Thyroid gland (tissue), 4 donors: ENCODE data around the gene ENPP3.

Source experiments
- CTCF ChIP-seq, 6 experiments: fragments of 200-600 bp in 3 of 6; fragments of 450-650 bp in 3 of 6; sonication (generic) in 3 of 6; IDR thresholded peaks; one replicate each; pipeline ENCODE4 v1.5.1; 2016 to 2019; ENCODE audit warnings: antibody characterized with exemption in 6 of 6, mild to moderate bottlenecking in 2 of 6, inconsistent platforms in 1 of 6, moderate library complexity in 1 of 6
- POLR2A ChIP-seq, 2 donors: fragments of 450-650 bp; IDR thresholded peaks; one replicate each; pipeline ENCODE4 v1.6.1; 2017; ENCODE audit warnings: antibody characterized with exemption in 2 of 2, mild to moderate bottlenecking in 2 of 2, moderate library complexity in 1 of 2

DNA sequence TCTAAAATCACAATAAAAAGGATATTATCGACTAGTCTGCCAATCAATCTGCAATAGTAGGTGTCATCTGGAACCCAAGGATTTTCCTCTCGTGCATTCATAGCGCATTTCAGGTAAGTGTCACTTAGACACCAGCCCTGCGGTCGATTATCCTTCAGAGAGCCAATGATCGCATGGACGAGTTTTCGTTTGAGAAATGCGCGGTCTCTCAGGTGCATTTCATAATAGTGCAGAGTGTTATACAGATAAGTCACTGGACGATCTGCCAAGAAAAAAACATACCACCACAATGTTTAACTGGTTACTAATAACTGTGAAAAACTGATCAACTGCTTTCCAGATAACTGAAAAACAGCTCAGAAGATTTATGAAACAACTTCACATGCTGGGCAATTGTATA, 43.0 kb upstream of the ENPP3 start:
- TF ChIP-seq POLR2A (IDR thresholded peaks at IDR 0.05) (no peak), CTCF (IDR thresholded peaks at IDR 0.05) (no peak)
